Pancreas (tissue), 10 donors: Measurements from ENCODE around the gene VGLL4. TPM values are rescaled to one million over a fixed set of nuclear protein-coding genes. Genes with fewer than 3 reads are reported as not detected.
A peak's percentile ranks its signal among the peaks of the same experiment; 100 is the strongest.

Experiments used
- ATAC-seq, 4 donors: fragments of 200-7000 bp; cut with Tn5 transposase; one replicate each; pipeline versions ENCODE4 v1.8.0 to v1.9.1; 2020; ENCODE audit warnings: mild to moderate bottlenecking in 4 of 4, moderate library complexity in 4 of 4
- DNase-seq, 6 donors: peaks; one replicate each; pipeline ENCODE4 v3.0.0-alpha.2; 2020
- FAIRE-seq: peaks from 2 replicates; lab custom pipeline; 2012; peaks lifted over from hg19 to GRCh38; lab: Jason Lieb, UNC
- H3K27ac ChIP-seq, 4 donors: fragments of 200-600 bp; sonication (generic); 1 replicate in 3 of 4; 2 replicates in 1 of 4; pipeline versions ENCODE4 v1.5.0 to v1.8.0; 2020
- H3K27me3 ChIP-seq, 4 donors: fragments of 200-600 bp; one replicate each; pipeline ENCODE4 v1.8.0; 2021
- H3K36me3 ChIP-seq, 3 donors: fragments of 200-600 bp; sonication (generic) in 1 of 3; one replicate each; pipeline versions ENCODE4 v1.5.0 to v1.8.0; 2020 to 2021
- H3K4me1 ChIP-seq, 3 donors: fragments of 200-600 bp; one replicate each; pipeline ENCODE4 v1.8.0; 2021
- H3K4me3 ChIP-seq, 4 donors: fragments of 200-600 bp; sonication (generic) in 2 of 4; one replicate each; pipeline versions ENCODE4 v1.5.0 to v1.8.0; 2020 to 2021
- H3K9me3 ChIP-seq, 4 donors: fragments of 200-600 bp; one replicate each; pipeline ENCODE4 v1.8.0; 2021
- CTCF ChIP-seq, 4 donors: fragments of 200-600 bp; sonication (generic) in 3 of 4; IDR thresholded peaks; one replicate each; pipeline versions ENCODE4 v1.5.0 to v1.8.0; 2021; ENCODE audit warnings: antibody characterized with exemption in 4 of 4
- WGBS, 2 donors: extraction: QIAGEN DNeasy Blood & Tissue Kit; methylation state at CpG; one replicate each; pipeline ENCODE4 v1.1.7; 2013; 5-methylcytosine and 5-hydroxymethylcytosine counted together
- intact Hi-C, 3 donors: fragments of 100-400 bp; cut with DNase I; formaldehyde crosslinking; loops; one replicate each; pipeline versions ENCODE4 v1.11.1 to v1.14.2; 2022
- polyA plus RNA-seq, 2 donors: library from polyadenylated mRNA; stranded (reverse); fragments of 200-250 nt; gene quantifications; one replicate each; pipeline ENCODE4 v1.2.3, GENCODE V29; 2013
- total RNA-seq, 6 donors: library from RNA; stranded (reverse); fragmentation: NEBNext Ultra II Directional in 4 of 6; extraction: Animal tissue kit (Norgen Biotek cat#: 25700) in 4 of 6; gene quantifications; one replicate each; pipeline versions ENCODE4 v1.2.1 to v1.2.4, GENCODE V29; 2021 to 2023
- donor health status: healthy with polysubstance abuse.
- donor health status: DM: no; HTN: no; CAD: no; lungs with moderate emphysema.
- donor health status: DM: no; HTN: no; CAD: no.
- donor health status: control.
- donor health status: control.
- donor health status: Bipolar disorder and iron deficiency.
- donor health status: DM: yes; HTN: yes; CAD: no.
- donor health status: DM: no; HTN: no; CAD: no.
- donor health status: DM: no; HTN: no; CAD: no.
- donor health status: DM: yes; HTN: yes; CAD: no.

The VGLL4 gene
- total and polyA plus RNA-seq, 8 donors = 17.3 to 47.8 (median 22.0) TPM

GRCh38 chr3:11548721-11549131, 95.0 kb downstream of the VGLL4 start:
- intact Hi-C loops = no loop called here
- Histone ChIP-seq H3K4me3 (no peak overlapping the region), H3K27ac (peak overlapping the region in 2 of 4 donors; percentile 1 to 41), H3K27me3 (no peaks in the 10 kb centered on the region), H3K36me3 (no peaks in the 10 kb centered on the region), H3K4me1 (peaks cover 0 to 8% (median 5%) of the 10 kb centered on the region in 3 donors), H3K9me3 (no peaks in the 10 kb centered on the region)
- FAIRE-seq (no peak), ATAC-seq (peak in 3 of 4 donors; percentile 59 to 73 (median 71)), DNase-seq (peak in 3 of 6 donors; percentile 10 to 50 (median 35))
- TF ChIP-seq CTCF (IDR thresholded peaks at IDR 0.05) = no peak
- 19 to 61% methylated on average over 7 of the region's 7 CpGs for WGBS, 2 donors

GRCh38 chr3:11547498-11547897, 96.2 kb downstream of the VGLL4 start:
- no peaks in the 10 kb centered on the region for H3K27me3 ChIP-seq
- no peak for DNase-seq
- H3K27ac ChIP-seq = no peak overlapping the region
- H3K4me1 ChIP-seq = peaks cover 0 to 3% (median 0%) of the 10 kb centered on the region in 3 donors
- no peaks in the 10 kb centered on the region for H3K36me3 ChIP-seq
- H3K9me3 ChIP-seq = no peaks in the 10 kb centered on the region
- 92 to 100% methylated on average over 2 of the region's 2 CpGs for WGBS, 2 donors
- H3K4me3 ChIP-seq = no peak overlapping the region
- intact Hi-C loops = no loop called here
- no peak for ATAC-seq
- no peak for FAIRE-seq
- TF ChIP-seq CTCF (IDR thresholded peaks at IDR 0.05) = no peak

DNA sequence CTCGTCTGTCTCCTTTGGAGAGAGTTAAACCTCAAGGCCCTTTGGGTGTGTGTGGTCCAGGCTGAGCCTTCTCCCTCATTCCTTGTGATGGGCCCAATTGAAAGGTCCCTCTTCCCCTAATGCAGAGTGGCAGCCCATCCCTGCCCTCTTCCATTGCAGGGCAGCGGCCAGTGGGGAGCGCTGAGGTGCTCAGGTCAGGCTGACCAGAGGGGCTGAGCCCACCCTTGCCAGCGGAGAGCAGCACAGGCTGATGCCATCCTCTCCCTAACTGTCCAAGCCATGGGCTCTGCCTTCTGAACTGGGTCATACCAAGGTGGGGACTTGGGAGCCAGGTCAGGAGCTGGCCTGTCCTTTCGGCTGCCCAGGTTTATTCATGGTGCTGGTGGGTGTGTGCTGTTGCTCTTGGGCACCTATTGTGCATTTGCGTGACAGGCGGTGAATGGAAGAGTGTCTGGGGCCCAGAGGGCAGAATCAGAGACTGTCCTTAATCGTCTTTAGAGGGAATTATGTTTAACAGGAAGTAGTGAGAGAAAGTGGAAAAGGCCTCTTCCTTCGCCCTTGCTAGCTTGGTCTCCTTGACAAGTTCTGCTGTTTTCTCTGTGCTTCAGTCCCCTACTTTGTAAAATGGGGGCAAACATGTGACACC, 96.9 kb downstream of the VGLL4 start:
- intact Hi-C loops = no loop called here
- Histone ChIP-seq H3K4me3 (no peak overlapping the region), H3K36me3 (no peaks in the 10 kb centered on the region), H3K27me3 (no peaks in the 10 kb centered on the region), H3K4me1 (peaks cover 0 to 3% (median 0%) of the 10 kb centered on the region in 3 donors), H3K27ac (no peak overlapping the region), H3K9me3 (no peaks in the 10 kb centered on the region)
- TF ChIP-seq CTCF (IDR thresholded peaks at IDR 0.05) = no peak
- peak in 1 of 6 donors; percentile 9 for DNase-seq
- no peak for ATAC-seq
- FAIRE-seq = no peak
- 93 to 95% methylated on average over 9 of the region's 9 CpGs for WGBS, 2 donors

DNA sequence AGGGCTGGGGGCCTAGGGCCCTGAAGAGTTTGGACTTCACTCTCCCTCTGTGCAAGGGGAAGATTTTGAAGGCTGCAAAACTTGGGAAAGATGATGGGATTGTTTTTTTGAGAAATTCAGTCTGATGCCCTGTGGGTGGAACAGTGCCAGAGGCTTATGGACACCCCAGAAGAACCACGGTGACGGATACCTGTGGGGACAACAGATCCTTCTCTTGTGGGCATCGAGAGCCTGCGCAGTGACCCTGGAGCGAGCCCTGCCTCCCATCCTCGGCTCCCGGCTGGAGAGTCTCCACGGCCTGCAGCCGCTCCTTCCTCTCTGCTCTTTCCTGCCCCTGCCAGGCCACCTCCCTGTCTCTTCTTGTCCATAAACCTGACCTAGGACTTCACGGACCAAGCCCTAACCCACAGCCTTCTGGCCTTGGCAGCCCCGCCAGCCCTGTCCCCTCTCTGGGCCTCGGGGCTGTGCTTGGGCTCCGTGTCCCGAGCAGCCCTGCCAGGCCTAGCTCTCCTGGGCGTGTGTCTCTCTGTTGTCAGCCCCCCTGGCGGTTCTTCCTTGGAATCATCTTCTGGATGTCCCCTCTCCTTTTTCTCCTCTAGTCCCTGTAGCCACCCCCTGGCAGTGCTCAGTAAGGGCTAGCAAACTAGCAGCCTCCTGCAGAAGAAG, 98.4 kb downstream of the VGLL4 start:
- ATAC-seq (no peak), FAIRE-seq (no peak), DNase-seq (peak in 2 of 6 donors; percentile 12 to 54)
- no peaks in the 10 kb centered on the region for H3K27me3 ChIP-seq
- no peaks in the 10 kb centered on the region for H3K9me3 ChIP-seq
- no peak overlapping the region for H3K27ac ChIP-seq
- intact Hi-C loops = no loop called here
- no peaks in the 10 kb centered on the region for H3K36me3 ChIP-seq
- peaks cover 0 to 3% (median 0%) of the 10 kb centered on the region in 3 donors for H3K4me1 ChIP-seq
- WGBS, 2 donors = 85 to 88% methylated on average over 16 of the region's 16 CpGs
- H3K4me3 ChIP-seq = no peak overlapping the region
- no peak for TF ChIP-seq CTCF (IDR thresholded peaks at IDR 0.05)
